ENCODE data around the gene PHACTR3.

DNA sequence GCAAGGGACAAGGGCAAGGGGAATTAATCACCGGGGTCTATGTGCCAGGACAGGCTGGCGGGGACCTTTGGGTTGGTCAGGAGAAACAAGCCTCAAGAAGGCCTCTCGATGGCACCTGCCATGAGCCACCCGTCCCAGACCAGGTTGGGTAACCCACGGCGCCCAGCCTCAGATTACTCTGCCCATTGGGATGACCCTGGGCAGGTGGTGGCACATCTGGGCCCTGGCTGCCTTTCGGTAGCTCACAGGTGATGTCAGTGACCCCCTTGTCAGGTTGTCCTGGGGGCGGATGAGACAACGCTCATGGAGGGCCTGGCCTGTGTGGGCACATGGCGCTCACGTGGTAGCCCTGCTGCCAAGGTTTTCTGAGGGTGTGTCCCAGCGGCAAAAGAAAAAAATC lies 176.9 kb downstream of the PHACTR3 start:
- no peak for TF ChIP-seq POLR2AphosphoS5 (IDR thresholded peaks at IDR 0.05; ENCODE audit: low read depth)
- TF ChIP-seq, protein P1, sequence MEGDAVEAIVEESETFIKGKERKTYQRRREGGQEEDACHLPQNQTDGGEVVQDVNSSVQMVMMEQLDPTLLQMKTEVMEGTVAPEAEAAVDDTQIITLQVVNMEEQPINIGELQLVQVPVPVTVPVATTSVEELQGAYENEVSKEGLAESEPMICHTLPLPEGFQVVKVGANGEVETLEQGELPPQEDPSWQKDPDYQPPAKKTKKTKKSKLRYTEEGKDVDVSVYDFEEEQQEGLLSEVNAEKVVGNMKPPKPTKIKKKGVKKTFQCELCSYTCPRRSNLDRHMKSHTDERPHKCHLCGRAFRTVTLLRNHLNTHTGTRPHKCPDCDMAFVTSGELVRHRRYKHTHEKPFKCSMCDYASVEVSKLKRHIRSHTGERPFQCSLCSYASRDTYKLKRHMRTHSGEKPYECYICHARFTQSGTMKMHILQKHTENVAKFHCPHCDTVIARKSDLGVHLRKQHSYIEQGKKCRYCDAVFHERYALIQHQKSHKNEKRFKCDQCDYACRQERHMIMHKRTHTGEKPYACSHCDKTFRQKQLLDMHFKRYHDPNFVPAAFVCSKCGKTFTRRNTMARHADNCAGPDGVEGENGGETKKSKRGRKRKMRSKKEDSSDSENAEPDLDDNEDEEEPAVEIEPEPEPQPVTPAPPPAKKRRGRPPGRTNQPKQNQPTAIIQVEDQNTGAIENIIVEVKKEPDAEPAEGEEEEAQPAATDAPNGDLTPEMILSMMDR (conservative IDR thresholded peaks at IDR 0.05; ENCODE audit: low read depth in 2 of 2): no peak
